Renal pelvis (tissue), 4 donors: ENCODE data around the gene MASP1. TPM values are rescaled to one million over a fixed set of nuclear protein-coding genes. Genes with fewer than 3 reads are reported as not detected.

Source experiments
- DNase-seq: peaks from one replicate; pipeline ENCODE4 v3.0.0-alpha.2; 2013
- polyA plus RNA-seq, 3 donors: library from polyadenylated mRNA; unstranded; fragments of 120-200 nt; gene quantifications; one replicate each; pipeline ENCODE4 v1.2.1, GENCODE V29; 2013; ENCODE audit not compliant: insufficient read length in 3 of 3

The MASP1 gene
- polyA plus RNA-seq, 3 donors, result 8.5 to 11.3 (median 10.2) TPM

GRCh38 chr3:187295316-187296034 is 3.9 kb upstream of the MASP1 start:
- no peak for DNase-seq

- no peak for DNase-seq
These were observed 2.2 kb upstream of the MASP1 start for GRCh38 chr3:187293516-187294430.

GRCh38 chr3:187292631-187293515 is 1.3 kb upstream of the MASP1 start:
- no peak for DNase-seq

DNA sequence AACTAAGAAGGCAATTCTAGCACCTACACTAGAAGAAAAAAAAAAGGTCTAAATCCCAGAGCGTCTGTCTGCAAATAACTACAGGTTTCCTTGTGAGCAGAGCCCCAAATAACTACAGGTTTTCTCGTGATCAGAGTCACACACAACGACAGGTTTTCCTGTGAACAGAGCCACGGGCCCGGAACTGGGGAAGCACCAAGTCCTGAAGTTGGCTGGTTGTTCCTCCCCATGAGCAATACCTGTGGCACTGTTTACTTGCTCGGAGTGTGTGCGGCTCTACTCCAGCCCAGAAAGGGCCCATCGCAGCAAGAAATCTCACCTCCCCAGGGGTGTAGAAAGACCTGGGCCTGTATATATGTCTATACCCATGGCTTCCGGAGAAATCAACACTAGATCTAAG is 644 bp upstream of the MASP1 start:
- no peak for DNase-seq

DNA sequence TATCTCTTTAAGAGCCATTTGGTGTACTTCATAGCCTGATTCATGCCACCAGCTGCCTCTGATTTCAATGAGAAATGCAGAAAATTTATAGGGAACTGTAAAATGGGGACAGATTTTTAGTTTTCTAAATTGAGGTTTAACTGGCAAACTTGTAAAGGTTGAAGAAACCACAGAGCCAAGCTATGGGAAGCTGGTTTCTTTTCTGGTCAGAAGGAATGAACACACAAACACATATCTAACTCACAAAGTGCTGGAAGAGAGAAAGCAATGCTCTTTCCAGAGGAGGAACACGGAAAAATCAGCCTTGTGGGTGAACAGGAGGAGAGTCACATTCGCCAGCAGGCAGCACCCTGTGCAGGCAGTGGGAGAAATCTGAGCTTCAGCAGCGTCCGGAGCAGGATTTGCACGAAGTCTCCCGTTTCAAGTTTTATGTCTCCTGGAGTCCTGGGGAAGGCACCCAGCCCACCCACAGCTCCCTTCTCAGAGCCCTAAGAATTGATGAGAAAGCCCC is 481 bp downstream of the MASP1 start:
- no peak for DNase-seq

GRCh38 chr3:187290503-187290902 is 1.0 kb downstream of the MASP1 start:
- no peak for DNase-seq

- DNase-seq, result no peak
These were observed 2.5 kb downstream of the MASP1 start for GRCh38 chr3:187288855-187289605.

- no peak for DNase-seq
These were observed 3.2 kb downstream of the MASP1 start for GRCh38 chr3:187288131-187288854.

GRCh38 chr3:187287256-187287655 is 4.3 kb downstream of the MASP1 start:
- DNase-seq, result no peak

- no peak for DNase-seq
These were observed 5.0 kb downstream of the MASP1 start for GRCh38 chr3:187286467-187287059.

DNA sequence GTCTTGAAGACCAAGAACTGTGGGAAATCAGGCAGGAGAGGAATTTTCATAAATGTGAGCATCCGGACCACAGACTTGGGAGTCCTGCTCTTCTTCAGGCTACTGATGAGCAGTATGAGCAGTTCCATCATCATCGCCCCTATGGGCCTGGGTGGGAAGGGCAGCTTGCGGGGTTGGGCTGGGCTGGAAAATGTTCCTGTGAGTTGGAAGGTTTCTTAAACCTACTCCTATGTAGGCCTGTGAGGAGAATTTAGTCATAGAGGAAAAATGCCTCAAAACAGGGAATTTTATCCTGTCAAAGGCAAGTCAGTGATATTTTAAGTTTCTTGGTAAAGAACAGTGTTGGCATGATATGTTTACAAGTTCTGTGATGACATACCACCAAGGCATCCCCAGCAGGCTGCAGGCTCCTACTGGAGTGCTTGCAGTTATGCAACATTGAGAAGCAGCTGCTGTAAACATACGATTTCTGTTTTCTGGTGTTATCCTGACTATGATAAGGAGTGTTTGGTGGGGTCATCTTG is 10.3 kb downstream of the MASP1 start:
- no peak for DNase-seq

DNA sequence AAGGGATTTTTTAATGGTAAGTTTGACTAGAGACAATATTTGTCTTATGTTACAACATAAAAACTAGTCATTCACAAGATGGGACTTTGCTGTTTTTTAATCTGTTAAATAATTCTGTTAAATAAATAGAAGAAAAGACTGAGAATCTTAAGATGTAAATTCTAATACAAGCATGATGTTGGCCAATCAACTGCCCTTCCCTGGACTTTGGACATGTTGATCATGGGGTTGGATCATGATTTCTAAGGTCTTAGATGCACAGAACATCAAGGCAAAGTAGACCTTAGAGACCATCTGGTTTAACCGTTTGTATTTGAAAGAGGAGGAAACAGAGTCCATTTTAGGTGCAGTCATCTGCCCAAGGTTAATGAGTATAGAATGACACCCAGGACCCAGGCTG is 10.9 kb downstream of the MASP1 start:
- no peak for DNase-seq

DNA sequence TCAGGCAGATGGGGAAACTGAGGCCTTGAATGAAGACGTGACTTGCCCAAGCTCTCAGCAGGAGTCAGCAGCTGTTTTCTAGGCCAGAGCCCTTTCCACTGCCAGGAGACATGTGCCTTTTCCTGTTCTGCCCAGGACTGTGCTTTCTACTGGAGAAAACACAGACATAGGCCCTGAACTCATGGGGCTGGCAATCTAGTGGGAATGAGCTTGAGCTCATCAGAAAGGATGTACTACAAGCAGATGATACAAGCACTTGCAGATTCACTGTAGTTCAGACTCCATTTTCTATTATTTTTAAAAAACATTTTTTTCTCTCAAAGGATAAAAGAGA is 14.4 kb downstream of the MASP1 start:
- DNase-seq, result no peak

DNA sequence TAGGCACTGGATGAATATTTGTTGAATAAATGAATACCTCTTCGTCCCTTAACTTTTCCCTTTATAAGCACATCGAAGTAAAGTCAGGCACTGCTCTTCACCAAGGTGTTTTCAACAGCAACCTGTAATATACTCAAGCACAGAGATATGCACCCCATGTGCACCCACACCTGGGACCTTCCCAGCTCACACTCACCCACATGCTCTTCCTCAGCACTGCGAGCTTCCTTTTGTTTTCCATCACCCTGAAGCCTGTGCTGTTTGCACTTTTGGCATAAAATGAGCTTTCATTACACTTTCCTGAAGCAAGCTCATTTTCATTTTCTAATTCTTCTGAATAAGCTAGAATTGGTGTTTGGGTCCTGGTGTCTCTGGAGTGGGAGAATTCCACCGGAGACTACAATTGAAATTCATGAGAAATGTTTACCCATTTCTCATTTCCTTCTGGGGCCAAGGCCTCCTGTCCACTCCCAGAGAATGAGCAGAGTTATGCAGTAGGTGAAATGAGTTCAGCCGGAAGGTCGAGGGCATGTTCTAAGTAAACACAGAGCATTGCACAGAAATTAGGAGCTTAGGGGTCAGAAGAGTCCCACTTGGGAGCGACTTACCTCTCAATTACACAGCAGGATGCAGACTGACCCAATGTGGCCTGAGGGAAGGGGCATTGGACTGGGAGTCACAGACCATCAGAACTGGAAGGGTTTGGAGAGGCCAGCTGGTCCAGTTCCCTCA is 15.0 kb downstream of the MASP1 start:
- DNase-seq, result no peak

DNA sequence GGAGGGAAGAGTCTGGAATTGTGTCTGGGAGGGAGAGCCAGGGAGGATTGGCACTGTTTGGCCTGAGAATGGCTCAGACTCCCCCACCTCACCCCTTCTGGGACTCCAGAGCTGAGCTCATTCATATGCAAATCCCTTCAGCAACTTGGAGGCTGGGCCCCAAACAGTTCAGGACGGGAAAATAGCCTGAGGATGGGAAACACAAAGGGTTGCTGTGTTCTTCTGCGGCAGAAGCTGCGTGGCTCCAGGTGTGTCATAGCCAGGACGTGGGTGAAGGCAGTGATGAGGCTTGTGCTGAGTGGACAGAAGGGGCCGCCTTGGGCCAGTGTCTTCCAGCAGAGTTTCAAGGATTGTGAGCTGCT is 16.6 kb downstream of the MASP1 start:
- no peak for DNase-seq

- DNase-seq, result no peak
These were observed 17.1 kb downstream of the MASP1 start for GRCh38 chr3:187274315-187274976.

DNA sequence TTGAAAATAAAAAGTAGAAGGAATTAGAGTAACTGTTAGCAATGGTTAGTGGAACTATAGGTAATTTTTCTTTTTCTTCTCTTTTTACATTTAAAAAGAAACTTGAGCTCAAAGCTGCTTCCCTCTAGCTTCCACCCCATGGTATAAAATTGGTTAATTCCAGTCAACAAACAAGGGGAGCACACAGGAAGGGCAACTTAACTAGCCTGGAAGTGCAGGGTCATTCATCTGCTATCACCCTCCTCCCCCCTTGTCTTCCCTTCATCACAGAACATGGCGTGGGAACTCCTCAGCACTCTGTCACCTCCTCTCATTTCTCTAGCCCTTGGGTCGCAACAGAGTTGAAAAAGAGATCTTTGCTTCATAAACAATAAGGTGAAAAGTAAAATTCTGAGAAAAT is 20.0 kb downstream of the MASP1 start:
- DNase-seq, result no peak

DNA sequence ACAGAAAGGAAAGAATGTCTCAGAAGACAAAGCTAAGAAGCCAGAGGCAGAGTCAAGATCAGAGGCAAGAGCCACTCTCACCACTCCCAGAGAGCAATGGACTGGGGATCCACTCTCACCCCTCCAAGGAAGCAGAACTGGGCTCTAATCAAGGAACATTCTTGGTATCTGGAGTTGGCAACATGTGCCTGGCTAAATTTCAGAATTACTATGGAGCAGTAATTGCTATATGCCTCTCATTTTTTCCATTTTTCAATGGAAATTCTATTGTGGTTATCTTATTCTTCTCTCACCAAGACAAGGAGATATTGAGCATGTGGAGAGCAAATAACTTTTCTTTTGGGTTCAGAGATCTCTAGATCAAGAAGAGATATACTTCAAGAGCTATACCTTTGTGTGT is 22.1 kb downstream of the MASP1 start:
- DNase-seq, result no peak

DNA sequence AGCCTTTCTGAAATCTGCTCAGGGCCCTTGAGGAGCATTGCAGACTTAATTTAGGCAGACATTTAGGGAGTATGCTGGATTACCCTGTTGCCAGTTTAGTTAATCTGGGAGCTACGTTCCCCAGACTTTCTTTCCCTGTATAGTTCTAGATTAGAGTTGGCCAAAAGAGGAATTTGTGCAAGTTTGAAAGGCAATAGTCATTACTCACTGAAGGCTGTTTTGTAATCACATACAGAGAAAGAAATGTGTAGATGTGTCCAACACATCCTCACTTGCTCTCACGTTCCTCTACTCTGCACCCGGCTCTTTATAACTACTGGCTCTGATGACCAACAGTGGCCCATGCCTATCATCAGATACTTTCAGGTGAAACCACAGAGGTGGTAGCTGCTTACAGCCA is 24.2 kb downstream of the MASP1 start:
- DNase-seq, result no peak
